Kidney epithelial cell (primary cell): ENCODE measurements around the gene SIVA1. TPM values are rescaled to one million over a fixed set of nuclear protein-coding genes. Genes with fewer than 3 reads are reported as not detected.

Experiments
- DNase-seq: peaks from one replicate; pipeline ENCODE4 v3.0.0-alpha.2; 2010; ENCODE audit warnings: low read depth
- H3K27me3 ChIP-seq: 2 replicates; pipeline ENCODE4 v1.6.0; 2011; ENCODE audit warnings: low read length; ENCODE audit not compliant: control insufficient read depth, insufficient read depth
- H3K36me3 ChIP-seq: 2 replicates; pipeline ENCODE4 v1.5.1; 2011; ENCODE audit warnings: low read length; ENCODE audit not compliant: control insufficient read depth, insufficient read depth
- H3K4me3 ChIP-seq: 2 replicates; pipeline ENCODE4 v1.5.1; 2011; ENCODE audit warnings: low read depth, mild to moderate bottlenecking, control low read depth, low read length
- CTCF ChIP-seq: IDR thresholded peaks from 2 replicates; pipeline ENCODE4 v1.5.1; 2011; ENCODE audit warnings: mild to moderate bottlenecking, moderate library complexity, low read length, control low read depth, inconsistent platforms; ENCODE audit not compliant: insufficient read depth, poor library complexity, severe bottlenecking
- total RNA-seq: library from RNA; depleted of rRNA; stranded (reverse); fragments of >200 nt; gene quantifications from 2 replicates; pipeline ENCODE4 v1.2.3, GENCODE V29; 2015

Gene SIVA1
- total RNA-seq, 1 donor from 2014 or later, result 222 TPM

DNA sequence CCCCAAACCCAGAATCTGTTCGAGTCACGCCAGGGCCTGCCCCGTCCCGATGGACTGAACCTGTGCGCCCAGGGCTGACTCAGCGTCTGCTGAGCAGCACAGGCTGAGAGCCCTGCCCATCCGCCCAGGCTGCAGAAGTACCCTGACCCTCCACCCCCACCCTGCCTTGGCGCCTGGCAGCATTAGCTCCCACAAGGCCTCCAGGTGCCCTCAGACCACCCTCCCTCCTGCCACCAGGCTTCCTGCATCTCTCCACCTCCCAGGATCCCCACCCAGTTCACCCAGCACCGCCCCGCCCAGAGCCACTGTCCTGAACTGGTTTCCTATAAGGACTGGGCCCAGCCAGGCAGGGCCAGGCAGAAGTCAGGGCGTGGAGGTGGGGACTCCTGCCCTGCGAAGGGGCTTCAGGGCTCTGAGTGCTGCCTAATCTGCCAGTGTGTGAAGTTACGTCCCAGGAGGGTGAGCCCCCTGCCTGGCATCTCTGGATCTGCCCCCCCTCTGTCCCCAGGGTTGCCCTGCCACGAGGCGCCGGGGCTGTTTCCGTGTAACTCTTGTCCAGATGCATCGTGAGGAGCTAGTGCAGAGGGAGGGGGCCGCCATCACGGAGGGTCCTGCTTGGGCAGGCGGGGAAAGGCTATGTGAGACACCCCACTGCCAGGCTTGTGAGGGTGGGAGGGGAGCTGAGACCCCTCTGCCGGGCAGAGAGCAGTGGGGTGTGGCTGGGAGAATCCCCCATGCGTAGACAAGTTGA lies 19.8 kb upstream of the SIVA1 start:
- no peak for TF ChIP-seq CTCF
- Histone ChIP-seq H3K36me3 (no peaks in the 10 kb centered on the region), H3K27me3 (peaks cover 16% of the 10 kb centered on the region), H3K4me3 (no peak overlapping the region)
- DNase-seq, result no peak

DNA sequence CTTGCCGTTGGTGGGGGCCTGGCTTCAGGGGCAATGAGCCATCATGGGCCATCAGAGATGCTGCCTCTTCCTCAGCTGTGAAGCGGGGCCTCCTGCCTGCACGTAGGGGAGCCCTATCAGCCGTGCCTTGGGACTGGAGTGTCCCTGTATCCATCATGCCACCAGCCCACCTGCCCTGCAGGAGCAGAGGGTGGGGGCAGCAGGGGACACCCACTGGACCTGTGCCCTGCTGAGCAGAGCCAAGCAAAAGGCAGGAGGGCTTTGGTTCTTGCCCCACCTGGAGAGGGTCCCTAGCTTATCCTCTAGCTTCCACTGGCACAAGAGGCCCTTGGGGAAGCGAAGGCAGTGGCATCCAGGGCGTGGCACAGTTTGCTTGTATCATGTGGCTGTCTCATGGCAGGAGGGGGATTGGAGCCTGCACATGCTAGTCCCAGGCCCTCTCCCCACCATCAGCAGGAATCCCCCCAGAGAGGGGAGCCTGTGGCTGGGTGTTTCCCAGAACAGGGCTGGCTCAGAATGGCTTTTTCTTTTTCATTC lies 18.8 kb upstream of the SIVA1 start:
- no peaks in the 10 kb centered on the region for H3K36me3 ChIP-seq
- no peak for DNase-seq
- peaks cover 14% of the 10 kb centered on the region for H3K27me3 ChIP-seq
- TF ChIP-seq CTCF, result no peak
- H3K4me3 ChIP-seq, result no peak overlapping the region

DNA sequence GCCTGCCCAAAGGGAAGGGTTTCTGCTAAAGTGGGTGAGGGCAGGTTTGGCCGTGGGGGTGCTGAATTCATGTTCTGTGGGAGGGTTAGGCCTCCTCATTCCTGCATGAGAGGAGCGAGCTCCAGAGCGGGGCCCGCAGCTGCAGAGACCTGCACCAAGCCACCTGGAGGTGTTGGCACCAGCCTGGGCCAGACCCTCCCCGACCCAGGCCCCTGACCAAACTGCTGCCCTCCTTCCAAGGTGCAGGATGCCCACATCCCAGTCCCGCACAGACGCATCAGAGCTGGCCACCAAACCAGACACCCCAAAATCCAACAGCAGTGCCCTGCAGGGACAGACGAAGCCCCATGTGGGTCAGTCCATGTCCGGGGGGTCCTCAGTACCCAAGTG lies 18.4 kb upstream of the SIVA1 start:
- TF ChIP-seq CTCF, result no peak
- Histone ChIP-seq H3K36me3 (no peaks in the 10 kb centered on the region), H3K27me3 (peaks cover 14% of the 10 kb centered on the region), H3K4me3 (no peak overlapping the region)
- no peak for DNase-seq

DNA sequence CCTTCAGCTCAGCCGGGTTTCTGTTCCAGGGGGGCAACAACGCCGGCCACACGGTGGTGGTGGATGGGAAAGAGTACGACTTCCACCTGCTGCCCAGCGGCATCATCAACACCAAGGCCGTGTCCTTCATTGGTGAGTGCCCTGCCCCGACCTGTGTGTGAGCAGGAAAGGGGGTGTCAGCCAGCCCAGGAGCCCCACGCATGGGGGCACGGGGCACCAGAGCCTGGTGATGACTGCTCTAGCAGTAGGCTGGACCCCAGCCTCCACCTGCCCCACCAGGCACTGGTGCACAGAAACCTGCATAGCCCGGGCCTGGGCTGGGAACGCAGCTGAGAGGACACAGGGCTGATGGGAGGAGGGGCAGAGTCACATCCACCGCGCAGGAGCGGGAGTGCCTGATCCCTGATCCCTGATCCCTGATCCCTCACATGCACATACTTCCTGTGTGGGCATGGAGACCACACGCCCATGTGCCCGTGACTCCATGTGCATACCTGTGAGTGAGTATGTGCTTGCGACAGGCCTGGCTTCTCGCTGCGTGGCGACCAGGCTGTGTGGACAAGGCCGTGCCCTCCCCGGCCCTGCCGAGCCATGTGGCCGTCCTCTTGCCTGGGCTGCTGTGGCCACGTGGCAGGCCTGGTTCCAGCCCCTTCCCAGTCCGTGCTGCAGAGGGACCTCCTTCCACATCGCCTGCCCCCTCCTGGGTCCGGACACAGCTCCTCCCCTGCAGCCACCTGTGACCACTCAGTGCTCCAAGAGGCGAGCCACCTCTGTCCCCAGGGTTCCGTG lies 17.8 kb upstream of the SIVA1 start:
- Histone ChIP-seq H3K36me3 (no peaks in the 10 kb centered on the region), H3K27me3 (peaks cover 14% of the 10 kb centered on the region), H3K4me3 (no peak overlapping the region)
- no peak for TF ChIP-seq CTCF
- DNase-seq, result no peak

DNA sequence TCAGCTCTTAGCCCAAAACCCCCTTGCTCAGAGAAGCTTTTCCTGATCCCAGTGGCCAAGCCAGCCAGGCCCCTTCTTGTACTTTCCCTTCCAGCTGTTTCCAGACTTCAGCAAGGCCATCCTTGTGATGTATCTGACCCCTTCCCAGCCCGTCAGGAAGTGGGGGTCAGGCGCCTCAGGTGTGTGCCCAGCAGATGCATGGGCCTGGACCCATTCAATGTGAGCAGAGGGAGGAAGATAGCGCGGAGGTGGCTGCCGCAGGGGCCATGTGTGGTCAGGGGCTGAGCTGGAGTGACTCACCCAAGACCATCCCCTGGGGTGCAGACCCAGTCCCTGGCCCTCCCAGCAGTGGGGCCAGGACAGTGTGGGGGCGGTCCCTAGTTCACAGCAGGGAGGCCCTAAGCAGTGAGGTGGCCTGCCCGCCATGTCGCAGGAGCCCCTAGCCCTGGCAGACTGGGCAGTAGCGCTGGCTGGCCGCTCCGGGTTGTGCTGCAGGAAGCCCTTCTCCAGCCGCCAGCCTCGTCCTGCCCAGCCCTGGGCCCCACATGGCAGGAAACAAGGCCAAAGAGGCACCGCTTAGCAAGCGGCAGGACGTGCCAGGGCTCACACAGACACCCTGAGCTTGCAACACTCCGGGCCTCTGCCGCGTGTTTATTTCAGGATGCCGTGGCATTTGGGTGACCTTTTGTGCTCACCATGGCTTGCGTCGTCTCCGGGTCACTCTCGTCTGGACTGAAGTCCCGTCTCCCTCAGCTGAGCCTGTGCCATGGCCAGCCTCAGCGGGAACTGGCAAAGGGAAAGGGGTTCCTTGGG lies 16.9 kb upstream of the SIVA1 start:
- Histone ChIP-seq H3K36me3 (no peaks in the 10 kb centered on the region), H3K4me3 (no peak overlapping the region), H3K27me3 (peaks cover 14% of the 10 kb centered on the region)
- TF ChIP-seq CTCF, result no peak
- DNase-seq, result no peak
